H1 (cell line): ENCODE data around the gene BLCAP. TPM values are rescaled to one million over a fixed set of nuclear protein-coding genes. Genes with fewer than 3 reads are reported as not detected.

Source experiments
- CTCF ChIA-PET: fragments of 300-600 bp; sonication (Branson Sonifier 250); formaldehyde crosslinking; loops from one replicate; lab custom pipeline; 2021; ENCODE audit not compliant: partially characterized antibody; lab: Charles Lee
- POLR2A ChIA-PET: fragments of 300-600 bp; sonication (Branson Sonifier 250); formaldehyde crosslinking; loops from one replicate; lab custom pipeline; 2021; ENCODE audit warnings: inconsistent platforms; ENCODE audit not compliant: partially characterized antibody; lab: Charles Lee
- DNase-seq, 2 experiments: peaks; one replicate each; pipeline versions ENCODE4 v3.0.0 to v3.0.0-alpha.2; 2010 to 2022; ENCODE audit warnings: low spot score in 2 of 2, low read depth in 1 of 2, mixed read lengths in 1 of 2
- FAIRE-seq: peaks from 2 replicates; lab custom pipeline; 2011; peaks lifted over from hg19 to GRCh38; lab: Jason Lieb, UNC
- H2AFZ ChIP-seq: 2 replicates; pipeline ENCODE4 v1.8.1; 2012; ENCODE audit warnings: low read length, inconsistent platforms
- H2AK5ac ChIP-seq: 2 replicates; pipeline ENCODE4 v1.6.1; 2013; ENCODE audit warnings: low read depth, low read length
- H2BK120ac ChIP-seq: replicated peaks from 2 replicates; pipeline ENCODE3; 2013; ENCODE audit warnings: low read depth, low read length, inconsistent platforms
- H2BK12ac ChIP-seq: 2 replicates; pipeline ENCODE4 v1.6.1; 2013; ENCODE audit warnings: low read depth, low read length
- H2BK15ac ChIP-seq: 2 replicates; pipeline ENCODE4 v1.6.1; 2013; ENCODE audit warnings: low read length
- H2BK20ac ChIP-seq: 2 replicates; pipeline ENCODE4 v1.6.1; 2013; ENCODE audit warnings: low read length
- H2BK5ac ChIP-seq: 2 replicates; pipeline ENCODE4 v1.6.1; 2013; ENCODE audit warnings: low read depth, low read length
- H3K14ac ChIP-seq: 2 replicates; pipeline ENCODE4 v1.6.1; 2013; ENCODE audit warnings: inconsistent platforms; ENCODE audit not compliant: insufficient read length
- H3K18ac ChIP-seq: 2 replicates; pipeline ENCODE4 v1.6.1; 2013; ENCODE audit warnings: low read length; ENCODE audit errors: extremely low read depth
- H3K23ac ChIP-seq: 2 replicates; pipeline ENCODE4 v1.6.1; 2013; ENCODE audit warnings: inconsistent platforms; ENCODE audit not compliant: insufficient read length
- H3K23me2 ChIP-seq: 2 replicates; pipeline ENCODE4 v1.6.1; 2013; ENCODE audit warnings: low read depth, low read length
- H3K27ac ChIP-seq: 2 replicates; pipeline ENCODE4 v1.6.1; 2011; ENCODE audit warnings: low read depth, low read length, inconsistent platforms
- H3K27me3 ChIP-seq, 4 experiments: replicated peaks in 1 of 4; 1 replicate in 1 of 4; 2 replicates in 3 of 4; pipeline versions ENCODE4 v1.6.1 to v1.8.1; 2011 to 2013; ENCODE audit warnings: low read length in 3 of 4, mild to moderate bottlenecking in 3 of 4, inconsistent platforms in 2 of 4, mixed read lengths in 2 of 4, moderate library complexity in 1 of 4; ENCODE audit not compliant: control insufficient read depth in 3 of 4, insufficient read depth in 3 of 4; ENCODE audit errors: extremely low read depth in 1 of 4
- H3K36me3 ChIP-seq, 4 experiments: 2 replicates each; pipeline versions ENCODE4 v1.6.1 to v1.8.1; 2011 to 2013; ENCODE audit warnings: mild to moderate bottlenecking in 4 of 4, low read length in 3 of 4, moderate library complexity in 2 of 4, control low read depth in 1 of 4, inconsistent platforms in 1 of 4; ENCODE audit not compliant: insufficient read depth in 4 of 4, control insufficient read depth in 2 of 4
- H3K4ac ChIP-seq: replicated peaks from 2 replicates; pipeline ENCODE3; 2013; ENCODE audit warnings: low read length, low read depth, mixed read lengths, inconsistent platforms; ENCODE audit not compliant: insufficient read length
- H3K4me1 ChIP-seq, 4 experiments: replicated peaks in 1 of 4; 1 replicate in 1 of 4; 2 replicates in 3 of 4; pipeline versions ENCODE4 v1.6.1 to v1.8.1; 2011 to 2013; ENCODE audit warnings: low read length in 3 of 4, inconsistent platforms in 2 of 4, mixed read lengths in 1 of 4; ENCODE audit not compliant: insufficient read depth in 4 of 4, control insufficient read depth in 3 of 4
- H3K4me2 ChIP-seq, 2 experiments: 2 replicates each; pipeline versions ENCODE4 v1.6.1 to v1.8.1; 2011 to 2013; ENCODE audit warnings: low read depth in 2 of 2, low read length in 2 of 2, control low read depth in 1 of 2, inconsistent platforms in 1 of 2, mild to moderate bottlenecking in 1 of 2; ENCODE audit not compliant: insufficient read depth in 1 of 2
- H3K4me3 ChIP-seq, 4 experiments: fragments of 200-600, 300-600 bp in 1 of 4; sonication (generic), shearing (Covaris generic), sonication (Bioruptor Twin) in 1 of 4; 2 replicates each; pipeline versions ENCODE4 v1.5.1 to v1.8.1; 2011 to 2016; ENCODE audit warnings: low read length in 4 of 4, low read depth in 3 of 4, control low read depth in 2 of 4, inconsistent platforms in 2 of 4, mild to moderate bottlenecking in 2 of 4, mixed read lengths in 1 of 4, moderate library complexity in 1 of 4; ENCODE audit not compliant: insufficient read depth in 2 of 4; ENCODE audit errors: extremely low read depth in 1 of 4
- H3K56ac ChIP-seq: replicated peaks from 2 replicates; pipeline ENCODE3; 2013; ENCODE audit warnings: low read depth, mild to moderate bottlenecking, mixed read lengths, low read length, inconsistent platforms; ENCODE audit not compliant: insufficient read length
- H3K79me1 ChIP-seq: 2 replicates; pipeline ENCODE4 v1.6.1; 2013; ENCODE audit warnings: low read depth, low read length, control low read depth
- H3K79me2 ChIP-seq, 2 experiments: 2 replicates each; pipeline versions ENCODE4 v1.6.1 to v1.8.1; 2012 to 2013; ENCODE audit warnings: low read length in 2 of 2, mild to moderate bottlenecking in 2 of 2, inconsistent platforms in 1 of 2; ENCODE audit not compliant: insufficient read depth in 2 of 2, control insufficient read depth in 1 of 2
- H3K9ac ChIP-seq, 4 experiments: replicated peaks in 1 of 4; 1 replicate in 1 of 4; 2 replicates in 3 of 4; pipeline versions ENCODE4 v1.6.1 to v1.8.1; 2011 to 2013; ENCODE audit warnings: low read depth in 3 of 4, low read length in 3 of 4, control low read depth in 2 of 4, mild to moderate bottlenecking in 2 of 4, moderate library complexity in 2 of 4, inconsistent platforms in 1 of 4; ENCODE audit errors: extremely low read depth in 1 of 4
- H3K9me3 ChIP-seq, 2 experiments: 2 replicates each; pipeline versions ENCODE4 v1.6.1 to v1.8.1; 2012 to 2013; ENCODE audit warnings: mild to moderate bottlenecking in 2 of 2, moderate library complexity in 2 of 2, control low read depth in 1 of 2, inconsistent platforms in 1 of 2, low read depth in 1 of 2, low read length in 1 of 2, mixed read lengths in 1 of 2; ENCODE audit not compliant: insufficient read depth in 2 of 2
- H4K20me1 ChIP-seq, 2 experiments: replicated peaks in 1 of 2; 2 replicates each; pipeline versions ENCODE3 to v1.8.1; 2011 to 2013; ENCODE audit warnings: inconsistent platforms in 2 of 2, low read length in 2 of 2, mild to moderate bottlenecking in 1 of 2; ENCODE audit not compliant: insufficient read depth in 2 of 2, control insufficient read depth in 1 of 2
- H4K5ac ChIP-seq: 2 replicates; pipeline ENCODE4 v1.6.1; 2013; ENCODE audit warnings: low read length, low read depth, mixed read lengths, inconsistent platforms; ENCODE audit not compliant: insufficient read length
- H4K8ac ChIP-seq: 2 replicates; pipeline ENCODE4 v1.8.0; 2013; ENCODE audit warnings: mild to moderate bottlenecking, moderate library complexity, low read length, inconsistent platforms; ENCODE audit not compliant: insufficient read depth; ENCODE audit errors: extremely low read depth
- H4K91ac ChIP-seq: replicated peaks from 2 replicates; pipeline ENCODE3; 2013; ENCODE audit warnings: low read length, mixed read lengths, inconsistent platforms; ENCODE audit not compliant: insufficient read length
- BACH1 ChIP-seq: IDR thresholded peaks from 2 replicates; pipeline ENCODE4 v1.6.1; 2012; ENCODE audit warnings: low read length, improper control_type of control experiment
- BRCA1 ChIP-seq: IDR thresholded peaks from 2 replicates; pipeline ENCODE4 v1.6.1; 2012; ENCODE audit warnings: low read depth, low read length, improper control_type of control experiment
- CHD1 ChIP-seq: IDR thresholded peaks from 2 replicates; pipeline ENCODE4 v1.6.1; 2012; ENCODE audit warnings: low read depth, low read length, improper control_type of control experiment
- CREB1 ChIP-seq: IDR thresholded peaks from 2 replicates; pipeline ENCODE4 v1.6.1; 2012; ENCODE audit warnings: inconsistent platforms
- CTCF ChIP-seq, 3 experiments: IDR thresholded peaks; 1 replicate in 2 of 3; 2 replicates in 1 of 3; pipeline versions ENCODE4 v1.5.1 to v1.6.1; 2011; ENCODE audit warnings: low read length in 3 of 3, mild to moderate bottlenecking in 3 of 3, inconsistent platforms in 2 of 3, low read depth in 1 of 3, moderate library complexity in 1 of 3; ENCODE audit not compliant: insufficient read depth in 1 of 3; ENCODE audit errors: control extremely low read depth in 1 of 3
- EGR1 ChIP-seq: IDR thresholded peaks from 2 replicates; pipeline ENCODE4 v1.6.1; 2011; ENCODE audit warnings: low read depth, low read length, borderline replicate concordance
- GABPA ChIP-seq: IDR thresholded peaks from 2 replicates; pipeline ENCODE4 v1.6.1; 2011; ENCODE audit warnings: mild to moderate bottlenecking, low read length, moderate library complexity, borderline replicate concordance; ENCODE audit not compliant: insufficient read depth
- NANOG ChIP-seq: IDR thresholded peaks from 2 replicates; pipeline ENCODE4 v1.6.1; 2011; ENCODE audit warnings: low read length, low read depth, mild to moderate bottlenecking, inconsistent platforms; ENCODE audit not compliant: insufficient read depth, poor library complexity, severe bottlenecking
- POU5F1 ChIP-seq: IDR thresholded peaks from 2 replicates; pipeline ENCODE4 v1.6.1; 2011; ENCODE audit warnings: low read depth, mild to moderate bottlenecking, low read length, moderate library complexity
- SIX5 ChIP-seq: IDR thresholded peaks from 2 replicates; pipeline ENCODE4 v1.6.1; 2011; ENCODE audit warnings: mild to moderate bottlenecking, low read depth, low read length
- SP1 ChIP-seq: IDR thresholded peaks from 2 replicates; pipeline ENCODE4 v1.6.1; 2011; ENCODE audit warnings: low read depth, low read length
- TBP ChIP-seq: IDR thresholded peaks from 2 replicates; pipeline ENCODE4 v1.6.1; 2011; ENCODE audit warnings: low read depth, low read length, improper control_type of control experiment
- TCF12 ChIP-seq: IDR thresholded peaks from 2 replicates; pipeline ENCODE4 v1.6.1; 2011; ENCODE audit warnings: low read depth, mild to moderate bottlenecking, low read length
- ZNF274 ChIP-seq: IDR thresholded peaks from 2 replicates; pipeline ENCODE4 v1.7.0; 2012; ENCODE audit warnings: low read length, borderline replicate concordance; ENCODE audit errors: extremely low read depth
- WGBS, 2 experiments: shearing (Covaris generic) in 1 of 2; methylation state at CpG; one replicate each; pipeline versions ENCODE4 v1.1.6 to v1.1.7; 2013 to 2015; ENCODE audit warnings: low lambda C conversion rate in 2 of 2, mixed read lengths in 2 of 2, inconsistent platforms in 1 of 2, low coverage in 1 of 2, missing lambda C conversion rate in 1 of 2; ENCODE audit not compliant: insufficient replicate concordance in 2 of 2, insufficient coverage in 1 of 2, insufficient read length in 1 of 2; ENCODE audit errors: extremely low coverage in 1 of 2, missing lambda C conversion rate in 1 of 2; 5-methylcytosine and 5-hydroxymethylcytosine counted together
- polyA plus RNA-seq, 7 experiments: library from polyadenylated mRNA; depleted of rRNA in 3 of 7; stranded (reverse) in 5 of 7; unstranded in 2 of 7; fragments of >200 nt in 5 of 7; fragments of 200-250 nt in 2 of 7; gene quantifications; 1 replicate in 5 of 7; 2 replicates in 1 of 7; 4 replicates in 1 of 7; pipeline versions ENCODE4 v1.2.1 to v1.2.3, GENCODE V29; 2011 to 2013; ENCODE audit warnings: missing spikeins in 2 of 7, mixed read lengths in 2 of 7
- total RNA-seq: library from RNA; stranded (reverse); fragmentation: NEBNext Ultra II Directional; extraction: Animal tissue kit (Norgen Biotek cat#: 25700); gene quantifications from 2 replicates; pipeline ENCODE4 v1.2.1, GENCODE V29; 2021

BLCAP gene
- total and polyA plus RNA-seq, 2 of the 8 experiments (the other 6 are each of a cell fraction or from before 2014, with no cell fraction given), result 60.3 to 72.2 TPM

GRCh38 chr20:37537505-37537904, 9.8 kb upstream of the BLCAP start:
- H3K79me2 ChIP-seq, result no peaks in the 10 kb centered on the region
- no peak for FAIRE-seq
- no peak for DNase-seq
- no peaks in the 10 kb centered on the region for H3K23me2 ChIP-seq
- no peak overlapping the region for H3K56ac ChIP-seq
- WGBS, 2 experiments, result 89% methylated on average over 1 of the region's 1 CpG; no CpG with 5 or more reads in 1 of the 2 experiments
- H2BK12ac ChIP-seq, result no peak overlapping the region
- H3K23ac ChIP-seq, result no peak overlapping the region
- no peaks in the 10 kb centered on the region for H3K4me1 ChIP-seq
- no peak overlapping the region for H3K14ac ChIP-seq
- H2BK15ac ChIP-seq, result no peak overlapping the region
- H2BK5ac ChIP-seq, result no peak overlapping the region
- H3K4ac ChIP-seq, result no peak overlapping the region
- no peak overlapping the region for H3K4me3 ChIP-seq
- no peaks in the 10 kb centered on the region for H3K36me3 ChIP-seq
- H4K5ac ChIP-seq, result no peak overlapping the region
- no peaks in the 10 kb centered on the region for H3K9me3 ChIP-seq
- no peak overlapping the region for H4K8ac ChIP-seq
- no peak overlapping the region for H4K91ac ChIP-seq
- H3K79me1 ChIP-seq, result no peaks in the 10 kb centered on the region
- no peaks in the 10 kb centered on the region for H4K20me1 ChIP-seq
- no peak overlapping the region for H3K4me2 ChIP-seq
- no peak overlapping the region for H3K27ac ChIP-seq
- CTCF ChIA-PET, result interaction anchor here (0.6 to 2.0 kb wide), 5 partner anchors 27 to 342 kb away, joined by 3 to 15 read pairs (median 4); no protein-coding TSS in a partner anchor
- H3K9ac ChIP-seq, result no peak overlapping the region
- POLR2A ChIA-PET, result no interaction called here
- no peaks in the 10 kb centered on the region for H3K27me3 ChIP-seq
- H2AFZ ChIP-seq, result no peak overlapping the region
- H2AK5ac ChIP-seq, result no peak overlapping the region
- no peak overlapping the region for H2BK120ac ChIP-seq
- H3K18ac ChIP-seq, result no peak overlapping the region
- H2BK20ac ChIP-seq, result no peak overlapping the region
- TF ChIP-seq BACH1, result no peak
- TF ChIP-seq GABPA, result no peak
- TF ChIP-seq SIX5, result no peak
- no peak for TF ChIP-seq CREB1
- TF ChIP-seq CHD1, result no peak
- no peak for TF ChIP-seq EGR1
- TF ChIP-seq TBP, result no peak
- TF ChIP-seq NANOG, result no peak
- TF ChIP-seq BRCA1, result no peak
- TF ChIP-seq CTCF (IDR thresholded peaks at IDR 0.05; ENCODE audit: control extremely low read depth in 1 of 3, insufficient read depth in 1 of 3, low read depth in 1 of 3, low read length in 3 of 3), result no peak
- TF ChIP-seq TCF12, result no peak
- no peak for TF ChIP-seq POU5F1
- TF ChIP-seq SP1, result no peak
- no peak for TF ChIP-seq ZNF274
